ENCODE data around the gene EPB41L4B. TPM values are rescaled to one million over a fixed set of nuclear protein-coding genes. Genes with fewer than 3 reads are reported as not detected.

Gene EPB41L4B
- total RNA-seq, 1 donor from 2014 or later: 19.3 TPM

DNA sequence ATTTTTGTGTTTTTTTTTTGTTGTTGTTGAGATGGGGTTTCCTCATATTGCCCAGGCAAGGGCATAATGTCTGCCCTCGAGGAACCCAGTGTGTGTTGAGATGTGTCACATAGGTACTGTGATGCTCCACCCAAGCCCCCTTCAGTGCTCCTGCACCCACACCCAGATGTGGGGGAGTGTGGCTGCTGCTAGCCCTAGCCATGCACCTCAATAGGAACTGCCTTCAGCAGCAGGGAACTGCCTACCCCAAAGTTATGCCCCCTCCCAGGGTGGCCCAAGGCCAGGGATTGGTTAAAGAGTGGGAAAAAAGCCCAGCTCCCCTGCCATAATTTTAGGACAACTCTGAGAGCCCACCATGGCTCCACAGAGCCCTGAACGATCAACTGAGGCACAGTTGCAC, 33.3 kb upstream of the EPB41L4B start:
- DNase-seq (ENCODE audit: extremely low spot score, unreplicated experiment): no peak
- H3K4me3 Mint-ChIP-seq (ENCODE audit: unreplicated experiment): no peak overlapping the region
- no peaks in the 10 kb centered on the region for H3K9me3 Mint-ChIP-seq (ENCODE audit: unreplicated experiment)
- peaks cover 5% of the 10 kb centered on the region for H3K4me1 Mint-ChIP-seq (ENCODE audit: unreplicated experiment)
- TF ChIP-seq, protein P1, sequence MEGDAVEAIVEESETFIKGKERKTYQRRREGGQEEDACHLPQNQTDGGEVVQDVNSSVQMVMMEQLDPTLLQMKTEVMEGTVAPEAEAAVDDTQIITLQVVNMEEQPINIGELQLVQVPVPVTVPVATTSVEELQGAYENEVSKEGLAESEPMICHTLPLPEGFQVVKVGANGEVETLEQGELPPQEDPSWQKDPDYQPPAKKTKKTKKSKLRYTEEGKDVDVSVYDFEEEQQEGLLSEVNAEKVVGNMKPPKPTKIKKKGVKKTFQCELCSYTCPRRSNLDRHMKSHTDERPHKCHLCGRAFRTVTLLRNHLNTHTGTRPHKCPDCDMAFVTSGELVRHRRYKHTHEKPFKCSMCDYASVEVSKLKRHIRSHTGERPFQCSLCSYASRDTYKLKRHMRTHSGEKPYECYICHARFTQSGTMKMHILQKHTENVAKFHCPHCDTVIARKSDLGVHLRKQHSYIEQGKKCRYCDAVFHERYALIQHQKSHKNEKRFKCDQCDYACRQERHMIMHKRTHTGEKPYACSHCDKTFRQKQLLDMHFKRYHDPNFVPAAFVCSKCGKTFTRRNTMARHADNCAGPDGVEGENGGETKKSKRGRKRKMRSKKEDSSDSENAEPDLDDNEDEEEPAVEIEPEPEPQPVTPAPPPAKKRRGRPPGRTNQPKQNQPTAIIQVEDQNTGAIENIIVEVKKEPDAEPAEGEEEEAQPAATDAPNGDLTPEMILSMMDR (IDR thresholded peaks at IDR 0.05): no peak
- H3K36me3 Mint-ChIP-seq (ENCODE audit: unreplicated experiment): no peaks in the 10 kb centered on the region
- peaks cover 27% of the 10 kb centered on the region for H3K27me3 Mint-ChIP-seq (ENCODE audit: unreplicated experiment)
- H3K27ac Mint-ChIP-seq (ENCODE audit: unreplicated experiment): no peak overlapping the region

DNA sequence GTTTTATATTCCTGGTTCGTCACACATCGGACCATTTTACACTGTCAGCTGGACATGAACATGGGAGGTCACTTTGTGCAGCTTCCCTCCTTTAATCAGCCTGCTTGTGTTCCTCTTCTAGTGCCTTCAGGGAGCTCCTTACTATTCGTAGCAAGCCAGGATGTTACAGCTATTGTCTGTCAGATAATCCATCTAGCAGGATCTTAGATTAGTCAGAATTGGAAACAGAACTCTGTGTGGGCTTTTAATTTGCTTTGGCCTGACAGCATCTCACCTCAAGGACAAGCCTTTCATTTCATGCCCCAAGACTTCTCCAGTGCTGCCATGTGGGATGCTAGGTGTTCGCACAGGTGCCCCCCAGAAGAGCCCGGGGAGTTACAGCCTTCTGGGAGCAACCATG, 30.2 kb upstream of the EPB41L4B start:
- H3K36me3 Mint-ChIP-seq (ENCODE audit: unreplicated experiment): no peaks in the 10 kb centered on the region
- H3K27me3 Mint-ChIP-seq (ENCODE audit: unreplicated experiment): peaks cover 26% of the 10 kb centered on the region
- no peak overlapping the region for H3K4me3 Mint-ChIP-seq (ENCODE audit: unreplicated experiment)
- H3K4me1 Mint-ChIP-seq (ENCODE audit: unreplicated experiment): peaks cover 7% of the 10 kb centered on the region
- TF ChIP-seq, protein P1 (IDR thresholded peaks at IDR 0.05): no peak
- DNase-seq (ENCODE audit: extremely low spot score, unreplicated experiment): no peak
- H3K27ac Mint-ChIP-seq (ENCODE audit: unreplicated experiment): no peak overlapping the region
- no peaks in the 10 kb centered on the region for H3K9me3 Mint-ChIP-seq (ENCODE audit: unreplicated experiment)

DNA sequence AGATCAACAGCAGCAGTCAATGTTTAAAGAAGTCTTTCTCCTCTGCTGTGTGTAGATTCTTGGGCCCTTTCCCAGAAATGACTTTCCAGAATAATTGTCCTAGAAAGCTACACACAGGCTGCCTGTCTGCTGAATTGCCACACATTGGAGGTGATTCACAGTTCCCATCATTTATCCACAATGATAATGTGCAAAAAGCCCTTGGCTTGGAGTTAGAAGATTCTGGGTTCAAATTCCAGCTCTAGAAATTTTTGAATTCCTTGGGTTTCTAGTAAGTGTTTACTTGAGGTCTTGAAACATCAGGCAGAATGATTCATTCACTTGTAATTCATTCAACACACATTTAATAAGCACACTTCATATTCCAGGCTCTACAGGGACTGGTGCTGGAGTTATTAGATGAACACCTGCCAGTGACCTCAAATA, 28.6 kb upstream of the EPB41L4B start:
- H3K4me1 Mint-ChIP-seq (ENCODE audit: unreplicated experiment): peaks cover 14% of the 10 kb centered on the region
- H3K4me3 Mint-ChIP-seq (ENCODE audit: unreplicated experiment): no peak overlapping the region
- no peak for DNase-seq (ENCODE audit: extremely low spot score, unreplicated experiment)
- TF ChIP-seq, protein P1 (IDR thresholded peaks at IDR 0.05): no peak
- no peak overlapping the region for H3K27ac Mint-ChIP-seq (ENCODE audit: unreplicated experiment)
- H3K9me3 Mint-ChIP-seq (ENCODE audit: unreplicated experiment): no peaks in the 10 kb centered on the region
- no peaks in the 10 kb centered on the region for H3K36me3 Mint-ChIP-seq (ENCODE audit: unreplicated experiment)
- H3K27me3 Mint-ChIP-seq (ENCODE audit: unreplicated experiment): peaks cover 18% of the 10 kb centered on the region

DNA sequence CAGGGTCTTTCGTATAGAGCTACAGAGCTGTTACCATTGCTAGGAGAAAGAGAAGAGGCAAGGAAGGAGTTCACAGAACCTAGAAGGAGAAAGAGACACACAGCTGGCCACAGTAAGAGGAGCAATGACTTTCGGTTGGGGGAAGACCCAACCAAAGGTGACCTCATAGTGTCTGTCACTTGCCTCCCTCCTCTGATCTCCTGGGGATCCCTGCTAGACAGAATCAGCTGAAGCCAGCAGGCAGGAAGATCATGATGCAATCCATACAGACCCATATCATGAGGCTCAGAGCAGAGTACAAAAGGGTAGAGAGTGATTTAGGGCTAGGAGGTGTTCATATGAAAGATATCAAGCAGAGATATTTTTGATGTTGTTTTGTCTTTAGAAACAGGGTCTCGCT, 26.0 kb upstream of the EPB41L4B start:
- TF ChIP-seq, protein P1 (IDR thresholded peaks at IDR 0.05): no peak
- H3K27ac Mint-ChIP-seq (ENCODE audit: unreplicated experiment): no peak overlapping the region
- no peaks in the 10 kb centered on the region for H3K36me3 Mint-ChIP-seq (ENCODE audit: unreplicated experiment)
- DNase-seq (ENCODE audit: extremely low spot score, unreplicated experiment): no peak
- peaks cover 14% of the 10 kb centered on the region for H3K4me1 Mint-ChIP-seq (ENCODE audit: unreplicated experiment)
- H3K4me3 Mint-ChIP-seq (ENCODE audit: unreplicated experiment): no peak overlapping the region
- peaks cover 2% of the 10 kb centered on the region for H3K27me3 Mint-ChIP-seq (ENCODE audit: unreplicated experiment)
- H3K9me3 Mint-ChIP-seq (ENCODE audit: unreplicated experiment): no peaks in the 10 kb centered on the region

DNA sequence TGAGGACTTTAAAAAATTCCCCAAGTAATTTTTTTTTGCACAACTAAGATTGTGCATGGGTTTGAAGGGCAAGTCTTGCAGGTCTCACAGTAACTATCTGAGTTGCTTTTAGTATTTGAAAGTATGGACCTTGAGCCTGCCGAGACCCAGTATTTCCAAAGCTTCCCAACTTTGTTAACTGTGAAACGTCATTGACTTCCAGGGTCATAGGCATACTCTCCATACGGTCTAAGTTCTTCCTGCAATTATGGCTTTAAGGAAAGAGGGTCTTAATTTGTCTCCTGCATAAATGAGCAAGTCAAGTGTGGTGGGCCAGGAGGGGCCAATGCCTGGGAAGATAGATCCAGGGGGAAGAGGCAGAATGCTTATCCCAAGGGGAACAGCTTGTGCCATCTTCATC, 24.0 kb upstream of the EPB41L4B start:
- no peak overlapping the region for H3K27ac Mint-ChIP-seq (ENCODE audit: unreplicated experiment)
- no peak for DNase-seq (ENCODE audit: extremely low spot score, unreplicated experiment)

More for the DNA sequence above, 24.0 kb upstream of the EPB41L4B start:
- no peaks in the 10 kb centered on the region for H3K9me3 Mint-ChIP-seq (ENCODE audit: unreplicated experiment)
- peaks cover 15% of the 10 kb centered on the region for H3K4me1 Mint-ChIP-seq (ENCODE audit: unreplicated experiment)
- H3K36me3 Mint-ChIP-seq (ENCODE audit: unreplicated experiment): no peaks in the 10 kb centered on the region
- TF ChIP-seq, protein P1 (IDR thresholded peaks at IDR 0.05): no peak
- H3K4me3 Mint-ChIP-seq (ENCODE audit: unreplicated experiment): no peak overlapping the region
- H3K27me3 Mint-ChIP-seq (ENCODE audit: unreplicated experiment): peaks cover 2% of the 10 kb centered on the region
